K562 (cell line): ENCODE results near the gene EPB41L1. TPM values are rescaled to one million over a fixed set of nuclear protein-coding genes. Genes with fewer than 3 reads are reported as not detected.

ENCODE experiments used
- ATAC-seq: fragments of 200-7000 bp; cut with Tn5 transposase; 3 replicates; pipeline ENCODE4 v1.9.1; 2020; ENCODE audit warnings: moderate library complexity
- BruUV-seq: library from RNA; stranded (reverse); fragments of 400-500 nt; replicated peaks from 2 replicates; lab custom pipeline; 2021; lab: Mats Ljungman, UMichigan
- CTCF ChIA-PET: fragments of 300-600 bp; formaldehyde crosslinking; extraction: SDS; loops from one replicate; lab custom pipeline; 2021; ENCODE audit warnings: low intra/inter-chr PET ratio; lab: Yijun Ruan, JAX
- POLR2A ChIA-PET: fragments of 300-600, 350-650 bp; sonication (Branson Sonifier 250); formaldehyde crosslinking; extraction: SDS; loops from one replicate; lab custom pipeline; 2021; ENCODE audit warnings: antibody characterized with exemption, inconsistent platforms; lab: Yijun Ruan, JAX
- DNase-seq, 4 experiments: peaks; one replicate each; pipeline versions ENCODE4 v3.0.0 to v3.0.0-alpha.2; 2011 to 2018; ENCODE audit warnings: low spot score in 3 of 4, mixed read lengths in 3 of 4; ENCODE audit errors: extremely low read depth in 1 of 4
- FAIRE-seq: peaks from 2 replicates; lab custom pipeline; 2011; peaks lifted over from hg19 to GRCh38; lab: Jason Lieb, UNC
- H2AFZ ChIP-seq: 2 replicates; pipeline ENCODE4 v1.6.0; 2011; ENCODE audit warnings: low read depth, low read length, control low read depth, inconsistent platforms
- H3K27ac ChIP-seq: fragments of 200-600 bp; 3 replicates; pipeline ENCODE4 v1.8.0; 2011; ENCODE audit warnings: low read depth, mild to moderate bottlenecking, control low read depth, inconsistent platforms, low read length, moderate library complexity, mixed read lengths; ENCODE audit errors: extremely low read depth
- H3K27me3 ChIP-seq, 2 experiments: fragments of 300-600 bp in 1 of 2; 2 replicates in 1 of 2; 3 replicates in 1 of 2; pipeline versions ENCODE4 v1.6.0 to v1.8.0; 2011; ENCODE audit warnings: inconsistent platforms in 2 of 2, low read length in 2 of 2, mild to moderate bottlenecking in 1 of 2, mixed read lengths in 1 of 2, moderate library complexity in 1 of 2; ENCODE audit not compliant: control insufficient read depth in 2 of 2, insufficient read depth in 2 of 2
- H3K36me3 ChIP-seq: fragments of 300-600 bp; 3 replicates; pipeline ENCODE4 v1.8.0; 2011; ENCODE audit warnings: mild to moderate bottlenecking, low read length, inconsistent platforms; ENCODE audit not compliant: control insufficient read depth, insufficient read depth
- H3K4me1 ChIP-seq, 2 experiments: fragments of 200-600 bp in 1 of 2; replicated peaks in 1 of 2; 2 replicates in 1 of 2; 3 replicates in 1 of 2; pipeline versions ENCODE4 v1.5.1 to v1.8.0; 2011; ENCODE audit warnings: inconsistent platforms in 2 of 2, low read length in 2 of 2, mild to moderate bottlenecking in 1 of 2, mixed read lengths in 1 of 2, moderate library complexity in 1 of 2; ENCODE audit not compliant: control insufficient read depth in 2 of 2, insufficient read depth in 2 of 2
- H3K4me2 ChIP-seq: 2 replicates; pipeline ENCODE4 v1.6.1; 2011; ENCODE audit warnings: low read length, control low read depth, inconsistent platforms, mixed read lengths; ENCODE audit not compliant: insufficient read depth
- H3K4me3 ChIP-seq: fragments of 200-600 bp; sonication (generic), shearing (Covaris generic); 2 replicates; pipeline ENCODE4 v1.5.1; 2016; ENCODE audit warnings: control low read depth, inconsistent platforms
- H3K79me2 ChIP-seq: fragments of 200-600 bp; 3 replicates; pipeline ENCODE4 v1.8.0; 2011; ENCODE audit warnings: low read length, inconsistent platforms; ENCODE audit not compliant: control insufficient read depth, insufficient read depth
- H3K9ac ChIP-seq, 2 experiments: 2 replicates each; pipeline versions ENCODE4 v1.6.0 to v1.6.1; 2011; ENCODE audit warnings: low read depth in 2 of 2, low read length in 2 of 2, control low read depth in 1 of 2, inconsistent platforms in 1 of 2, mild to moderate bottlenecking in 1 of 2, mixed read lengths in 1 of 2; ENCODE audit not compliant: insufficient read depth in 1 of 2
- H3K9me1 ChIP-seq: one replicate; pipeline ENCODE4 v1.6.0; 2011; ENCODE audit warnings: inconsistent platforms, mild to moderate bottlenecking, low read length, moderate library complexity; ENCODE audit not compliant: control insufficient read depth, insufficient read depth
- H3K9me3 ChIP-seq: replicated peaks from 2 replicates; pipeline ENCODE4 v1.5.1; 2011; ENCODE audit warnings: low read depth, low read length, inconsistent platforms; ENCODE audit not compliant: control insufficient read depth, insufficient read depth
- H4K20me1 ChIP-seq: replicated peaks from 2 replicates; pipeline ENCODE4 v1.6.1; 2011; ENCODE audit warnings: low read length, inconsistent platforms, mixed read lengths; ENCODE audit not compliant: control insufficient read depth, insufficient read depth
- BHLHE40 ChIP-seq: IDR thresholded peaks from 2 replicates; pipeline ENCODE4 v1.6.1; 2011; ENCODE audit warnings: low read length, improper control_type of control experiment
- C11orf30 ChIP-seq: fragments of 450-650 bp; IDR thresholded peaks from 2 replicates; pipeline ENCODE4 v1.6.1; 2016; ENCODE audit warnings: low read depth, mild to moderate bottlenecking
- DPF2 ChIP-seq: fragments of 450-650 bp; IDR thresholded peaks from 2 replicates; pipeline ENCODE4 v1.6.1; 2016
- HDAC3 ChIP-seq: fragments of 450-650 bp; IDR thresholded peaks from 2 replicates; pipeline ENCODE4 v1.6.1; 2018; ENCODE audit warnings: borderline replicate concordance, mild to moderate bottlenecking, moderate library complexity; ENCODE audit not compliant: partially characterized antibody
- KDM4B ChIP-seq, 2 experiments: fragments of 450-650 bp in 1 of 2; sonication (generic) in 1 of 2; IDR thresholded peaks; 2 replicates each; pipeline ENCODE4 v1.6.1; 2016 to 2017; ENCODE audit warnings: borderline replicate concordance in 2 of 2, antibody characterized with exemption in 1 of 2, low read depth in 1 of 2, mild to moderate bottlenecking in 1 of 2
- KLF10 ChIP-seq: fragments of 250-450 bp; sonication (Bioruptor Pico); IDR thresholded peaks from 2 replicates; pipeline ENCODE4 v1.6.1; 2021; ENCODE audit warnings: matching md5 sums
- L3MBTL2 ChIP-seq: fragments of 450-650 bp; IDR thresholded peaks from 2 replicates; pipeline ENCODE4 v1.6.1; 2016; ENCODE audit warnings: mild to moderate bottlenecking, moderate library complexity
- LCOR ChIP-seq: sonication (generic); formaldehyde crosslinking; IDR thresholded peaks from 2 replicates; pipeline ENCODE4 v1.8.0; 2022; ENCODE audit warnings: mild to moderate bottlenecking, missing genetic modification reagents
- RAD51 ChIP-seq: fragments of 450-650 bp; IDR thresholded peaks from 2 replicates; pipeline ENCODE4 v1.7.1; 2016; ENCODE audit warnings: low read depth, mild to moderate bottlenecking, borderline replicate concordance
- TRIM24 ChIP-seq, 2 experiments: fragments of 450-650 bp; IDR thresholded peaks; 2 replicates each; pipeline ENCODE4 v1.6.1; 2016
- WHSC1 ChIP-seq: IDR thresholded peaks from one replicate; pipeline ENCODE4 v1.6.1; 2012; ENCODE audit warnings: low read length, control low read depth, inconsistent platforms
- ZBTB8A ChIP-seq: fragments of 450-650 bp; IDR thresholded peaks from 2 replicates; pipeline ENCODE4 v1.6.1; 2018; ENCODE audit warnings: mild to moderate bottlenecking, moderate library complexity; ENCODE audit not compliant: partially characterized antibody
- ZNF23 ChIP-seq: fragments of 250-450 bp; sonication (Bioruptor Pico); IDR thresholded peaks from 2 replicates; pipeline ENCODE4 v1.4.0; 2020; ENCODE audit warnings: mild to moderate bottlenecking
- WGBS: fragments of 100-300 bp; shearing (Covaris generic); methylation state at CpG from one replicate; pipeline ENCODE4 v1.1.6; 2016; ENCODE audit warnings: low coverage, mixed read lengths; ENCODE audit not compliant: insufficient coverage; ENCODE audit errors: missing lambda C conversion rate; 5-methylcytosine and 5-hydroxymethylcytosine counted together
- in situ Hi-C: fragments of 300-500 bp; cut with MboI; formaldehyde crosslinking; loops from 4 replicates; pipeline ENCODE4 v1.15.0; 2018; ENCODE audit warnings: inconsistent platforms, mixed read lengths
- intact Hi-C: fragments of 100-400 bp; cut with micrococcal nuclease; formaldehyde crosslinking; loops from 2 replicates; pipeline ENCODE4 v1.14.2; 2022
- polyA plus RNA-seq, 8 experiments: library from polyadenylated mRNA; depleted of rRNA in 4 of 8; stranded (reverse) in 5 of 8; unstranded in 3 of 8; fragments of >200 nt; fragmentation: Nextera tagmentation in 2 of 8; fragmentation: Illumina TruSeq in 1 of 8; extraction: Ambion mirVana in 2 of 8; extraction: Trizol in 1 of 8; gene quantifications; 2 replicates each; pipeline versions ENCODE4 v1.2.1 to v1.2.3, GENCODE V29; 2011 to 2014; ENCODE audit warnings: inconsistent platforms in 1 of 8, missing spikeins in 1 of 8
- total RNA-seq, 7 experiments: library from RNA; depleted of rRNA in 6 of 7; stranded (reverse); fragments of >200 nt in 6 of 7; fragmentation: Illumina TruSeq in 2 of 7; extraction: Trizol in 2 of 7; gene quantifications; 2 replicates each; pipeline versions ENCODE4 v1.2.1 to v1.2.3, GENCODE V29; 2011 to 2021; ENCODE audit warnings: low replicate concordance in 1 of 7
- TF ChIP-seq, protein P1 (sequence below): fragments of 250-450 bp; sonication (Bioruptor Pico); IDR thresholded peaks from 2 replicates; pipeline ENCODE4 v1.8.0; 2022; ENCODE audit warnings: moderate library complexity, mild to moderate bottlenecking, inconsistent platforms
- TF ChIP-seq, protein P2 (sequence below): fragments of 450-650 bp; IDR thresholded peaks from 2 replicates; pipeline ENCODE4 v1.6.1; 2017; ENCODE audit warnings: antibody characterized with exemption

Gene EPB41L1
- total and polyA plus RNA-seq, 9 of the 15 experiments (the other 6 are each of a cell fraction or from before 2014, with no cell fraction given): 0.11 to 4.3 (median 1.3) TPM

DNA sequence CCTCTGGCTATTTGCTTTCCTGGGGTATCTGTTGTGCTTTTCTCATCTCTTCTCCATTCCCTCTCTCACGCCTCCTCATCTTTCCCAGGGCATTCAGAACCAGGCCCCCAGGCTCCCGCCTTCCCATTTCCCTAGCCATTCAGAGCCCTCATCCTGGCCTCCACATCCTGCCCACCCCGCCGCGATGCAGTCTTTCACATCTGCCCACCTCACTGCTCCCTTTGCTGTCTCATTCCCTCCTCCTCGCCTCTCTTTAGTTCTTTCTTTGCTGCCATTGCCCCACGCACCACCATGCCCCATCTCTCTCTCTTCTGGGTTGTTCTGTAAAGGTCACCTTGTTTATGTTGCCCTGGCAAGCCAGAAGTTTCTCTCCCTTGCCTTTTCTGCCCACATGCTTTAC lies 71.1 kb downstream of the EPB41L1 start:
- FAIRE-seq: no peak
- no peak for TF ChIP-seq ZBTB8A
- no peak for TF ChIP-seq DPF2
- TF ChIP-seq C11orf30: no peak
- no peak for TF ChIP-seq RAD51
- no peak for TF ChIP-seq TRIM24 (IDR thresholded peaks at IDR 0.05)
- TF ChIP-seq WHSC1: no peak
- no peak for TF ChIP-seq ZNF23 (CRISPR knock-in tag)
- no peak for TF ChIP-seq KDM4B (IDR thresholded peaks at IDR 0.05; ENCODE audit: borderline replicate concordance in 2 of 2, low read depth in 1 of 2)
- no peak for TF ChIP-seq KLF10 (CRISPR knock-in tag)
- TF ChIP-seq, protein P1, sequence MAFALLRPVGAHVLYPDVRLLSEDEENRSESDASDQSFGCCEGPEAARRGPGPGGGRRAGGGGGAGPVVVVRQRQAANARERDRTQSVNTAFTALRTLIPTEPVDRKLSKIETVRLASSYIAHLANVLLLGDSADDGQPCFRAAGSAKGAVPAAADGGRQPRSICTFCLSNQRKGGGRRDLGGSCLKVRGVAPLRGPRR (CRISPR knock-in tag): no peak
- TF ChIP-seq, protein P2, sequence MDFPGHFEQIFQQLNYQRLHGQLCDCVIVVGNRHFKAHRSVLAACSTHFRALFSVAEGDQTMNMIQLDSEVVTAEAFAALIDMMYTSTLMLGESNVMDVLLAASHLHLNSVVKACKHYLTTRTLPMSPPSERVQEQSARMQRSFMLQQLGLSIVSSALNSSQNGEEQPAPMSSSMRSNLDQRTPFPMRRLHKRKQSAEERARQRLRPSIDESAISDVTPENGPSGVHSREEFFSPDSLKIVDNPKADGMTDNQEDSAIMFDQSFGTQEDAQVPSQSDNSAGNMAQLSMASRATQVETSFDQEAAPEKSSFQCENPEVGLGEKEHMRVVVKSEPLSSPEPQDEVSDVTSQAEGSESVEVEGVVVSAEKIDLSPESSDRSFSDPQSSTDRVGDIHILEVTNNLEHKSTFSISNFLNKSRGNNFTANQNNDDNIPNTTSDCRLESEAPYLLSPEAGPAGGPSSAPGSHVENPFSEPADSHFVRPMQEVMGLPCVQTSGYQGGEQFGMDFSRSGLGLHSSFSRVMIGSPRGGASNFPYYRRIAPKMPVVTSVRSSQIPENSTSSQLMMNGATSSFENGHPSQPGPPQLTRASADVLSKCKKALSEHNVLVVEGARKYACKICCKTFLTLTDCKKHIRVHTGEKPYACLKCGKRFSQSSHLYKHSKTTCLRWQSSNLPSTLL: no peak
- TF ChIP-seq HDAC3: no peak
- TF ChIP-seq BHLHE40: no peak
- no peak for TF ChIP-seq L3MBTL2
- no peak for TF ChIP-seq LCOR (CRISPR knock-in tag)
- BruUV-seq: no TSS peak
- in situ Hi-C loops (no loop called here), intact Hi-C loops (no loop called here)
- CTCF ChIA-PET: no interaction called here
- no peak for DNase-seq
- H3K9ac ChIP-seq: no peak overlapping the region
- no peaks in the 10 kb centered on the region for H4K20me1 ChIP-seq
- no peak overlapping the region for H3K4me2 ChIP-seq
- H3K9me1 ChIP-seq: no peaks in the 10 kb centered on the region
- no peak overlapping the region for H3K4me3 ChIP-seq
- 3% methylated on average over 4 of the region's 7 CpGs for WGBS
- H3K27ac ChIP-seq: no peak overlapping the region
- H3K27me3 ChIP-seq: peaks cover 4 to 40% of the 10 kb centered on the region in 2 experiments; a peak in 4 of 5 replicates
- H3K79me2 ChIP-seq: no peaks in the 10 kb centered on the region
- no peak for ATAC-seq
- POLR2A ChIA-PET: interaction anchor here (1.0 to 1.4 kb wide), 3 partner anchors 9 to 13 kb away, joined by 3 to 4 read pairs (median 4); no protein-coding TSS in a partner anchor
- no peaks in the 10 kb centered on the region for H3K36me3 ChIP-seq
- no peak overlapping the region for H2AFZ ChIP-seq
- no peaks in the 10 kb centered on the region for H3K9me3 ChIP-seq
- no peaks in the 10 kb centered on the region for H3K4me1 ChIP-seq
